ENCODE measurements around the gene NRXN2. TPM values are rescaled to one million over a fixed set of nuclear protein-coding genes. Genes with fewer than 3 reads are reported as not detected.

NRXN2 gene
- total RNA-seq, 1 experiment from 2014 or later, result 0.15 TPM

GRCh38 chr11:64581057-64581523 is 141.9 kb downstream of the NRXN2 start:
- intact Hi-C loops (cut with micrococcal nuclease; ENCODE audit: unreplicated experiment), result no loop called here
- Histone ChIP-seq H3K4me3 (ENCODE audit: low read depth in 2 of 2, low read length in 2 of 2) (no peak overlapping the region), H3K36me3 (ENCODE audit: control insufficient read depth, insufficient read depth, low read length) (no peaks in the 10 kb centered on the region), H3K27me3 (ENCODE audit: control insufficient read depth, insufficient read depth, low read length) (no peaks in the 10 kb centered on the region), H3K4me1 (ENCODE audit: control insufficient read depth, insufficient read depth, low read length) (no peaks in the 10 kb centered on the region), H3K27ac (ENCODE audit: low read length) (no peak overlapping the region), H3K9me3 (ENCODE audit: control insufficient read depth, insufficient read depth, low read depth, low read length) (no peaks in the 10 kb centered on the region)
- POLR2A ChIA-PET, result no interaction called here
- DNase-seq (ENCODE audit: low read depth, low spot score) (no peak), ATAC-seq (no peak)
- CTCF ChIA-PET, result no interaction called here
- BruUV-seq (replicated peaks), result no TSS peak
- in situ Hi-C loops (cut with HindIII; ENCODE audit: low pct_unique_long_range_greater_than_20kb, low sequenced_read_pairs), result no loop called here
- TF ChIP-seq, protein P1, sequence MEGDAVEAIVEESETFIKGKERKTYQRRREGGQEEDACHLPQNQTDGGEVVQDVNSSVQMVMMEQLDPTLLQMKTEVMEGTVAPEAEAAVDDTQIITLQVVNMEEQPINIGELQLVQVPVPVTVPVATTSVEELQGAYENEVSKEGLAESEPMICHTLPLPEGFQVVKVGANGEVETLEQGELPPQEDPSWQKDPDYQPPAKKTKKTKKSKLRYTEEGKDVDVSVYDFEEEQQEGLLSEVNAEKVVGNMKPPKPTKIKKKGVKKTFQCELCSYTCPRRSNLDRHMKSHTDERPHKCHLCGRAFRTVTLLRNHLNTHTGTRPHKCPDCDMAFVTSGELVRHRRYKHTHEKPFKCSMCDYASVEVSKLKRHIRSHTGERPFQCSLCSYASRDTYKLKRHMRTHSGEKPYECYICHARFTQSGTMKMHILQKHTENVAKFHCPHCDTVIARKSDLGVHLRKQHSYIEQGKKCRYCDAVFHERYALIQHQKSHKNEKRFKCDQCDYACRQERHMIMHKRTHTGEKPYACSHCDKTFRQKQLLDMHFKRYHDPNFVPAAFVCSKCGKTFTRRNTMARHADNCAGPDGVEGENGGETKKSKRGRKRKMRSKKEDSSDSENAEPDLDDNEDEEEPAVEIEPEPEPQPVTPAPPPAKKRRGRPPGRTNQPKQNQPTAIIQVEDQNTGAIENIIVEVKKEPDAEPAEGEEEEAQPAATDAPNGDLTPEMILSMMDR (IDR thresholded peaks at IDR 0.05), result no peak
- TF ChIP-seq, protein P2, sequence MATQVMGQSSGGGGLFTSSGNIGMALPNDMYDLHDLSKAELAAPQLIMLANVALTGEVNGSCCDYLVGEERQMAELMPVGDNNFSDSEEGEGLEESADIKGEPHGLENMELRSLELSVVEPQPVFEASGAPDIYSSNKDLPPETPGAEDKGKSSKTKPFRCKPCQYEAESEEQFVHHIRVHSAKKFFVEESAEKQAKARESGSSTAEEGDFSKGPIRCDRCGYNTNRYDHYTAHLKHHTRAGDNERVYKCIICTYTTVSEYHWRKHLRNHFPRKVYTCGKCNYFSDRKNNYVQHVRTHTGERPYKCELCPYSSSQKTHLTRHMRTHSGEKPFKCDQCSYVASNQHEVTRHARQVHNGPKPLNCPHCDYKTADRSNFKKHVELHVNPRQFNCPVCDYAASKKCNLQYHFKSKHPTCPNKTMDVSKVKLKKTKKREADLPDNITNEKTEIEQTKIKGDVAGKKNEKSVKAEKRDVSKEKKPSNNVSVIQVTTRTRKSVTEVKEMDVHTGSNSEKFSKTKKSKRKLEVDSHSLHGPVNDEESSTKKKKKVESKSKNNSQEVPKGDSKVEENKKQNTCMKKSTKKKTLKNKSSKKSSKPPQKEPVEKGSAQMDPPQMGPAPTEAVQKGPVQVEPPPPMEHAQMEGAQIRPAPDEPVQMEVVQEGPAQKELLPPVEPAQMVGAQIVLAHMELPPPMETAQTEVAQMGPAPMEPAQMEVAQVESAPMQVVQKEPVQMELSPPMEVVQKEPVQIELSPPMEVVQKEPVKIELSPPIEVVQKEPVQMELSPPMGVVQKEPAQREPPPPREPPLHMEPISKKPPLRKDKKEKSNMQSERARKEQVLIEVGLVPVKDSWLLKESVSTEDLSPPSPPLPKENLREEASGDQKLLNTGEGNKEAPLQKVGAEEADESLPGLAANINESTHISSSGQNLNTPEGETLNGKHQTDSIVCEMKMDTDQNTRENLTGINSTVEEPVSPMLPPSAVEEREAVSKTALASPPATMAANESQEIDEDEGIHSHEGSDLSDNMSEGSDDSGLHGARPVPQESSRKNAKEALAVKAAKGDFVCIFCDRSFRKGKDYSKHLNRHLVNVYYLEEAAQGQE (IDR thresholded peaks at IDR 0.05; ENCODE audit: insufficient read depth in 1 of 2, low read depth in 2 of 2, low read length in 1 of 2), result no peak
- TF ChIP-seq POLR2AphosphoS5 (IDR thresholded peaks at IDR 0.05; ENCODE audit: low read depth, low read length), result no peak
- TF ChIP-seq SIN3A (IDR thresholded peaks at IDR 0.05; ENCODE audit: borderline replicate concordance, insufficient read depth, low read depth, low read length), result no peak
- no peak for TF ChIP-seq TCF7L2 (IDR thresholded peaks at IDR 0.05; ENCODE audit: low read depth, low read length)

- ATAC-seq, result no peak
- BruUV-seq (replicated peaks), result no TSS peak
- Histone ChIP-seq H3K4me3 (ENCODE audit: low read depth in 2 of 2, low read length in 2 of 2) (no peak overlapping the region), H3K9me3 (ENCODE audit: control insufficient read depth, insufficient read depth, low read depth, low read length) (no peaks in the 10 kb centered on the region), H3K4me1 (ENCODE audit: control insufficient read depth, insufficient read depth, low read length) (no peaks in the 10 kb centered on the region), H3K27ac (ENCODE audit: low read length) (no peak overlapping the region), H3K36me3 (ENCODE audit: control insufficient read depth, insufficient read depth, low read length) (no peaks in the 10 kb centered on the region), H3K27me3 (ENCODE audit: control insufficient read depth, insufficient read depth, low read length) (no peaks in the 10 kb centered on the region)
- DNase-seq (ENCODE audit: low read depth, low spot score), result no peak
- TF ChIP-seq, protein P2 (IDR thresholded peaks at IDR 0.05; ENCODE audit: insufficient read depth in 1 of 2, low read depth in 2 of 2, low read length in 1 of 2), result no peak
- TF ChIP-seq, protein P1 (IDR thresholded peaks at IDR 0.05), result no peak
- TF ChIP-seq TCF7L2 (IDR thresholded peaks at IDR 0.05; ENCODE audit: low read depth, low read length) (no peak), POLR2AphosphoS5 (IDR thresholded peaks at IDR 0.05; ENCODE audit: low read depth, low read length) (no peak), SIN3A (IDR thresholded peaks at IDR 0.05; ENCODE audit: borderline replicate concordance, insufficient read depth, low read depth, low read length) (no peak)
- in situ Hi-C loops (cut with HindIII; ENCODE audit: low pct_unique_long_range_greater_than_20kb, low sequenced_read_pairs), result no loop called here
- POLR2A ChIA-PET, result no interaction called here
- CTCF ChIA-PET, result no interaction called here
- intact Hi-C loops (cut with micrococcal nuclease; ENCODE audit: unreplicated experiment), result no loop called here
Measured at GRCh38 chr11:64580412-64580811, 142.6 kb downstream of the NRXN2 start.
